H9 (cell line): ENCODE data around the gene MLLT6. TPM values are rescaled to one million over a fixed set of nuclear protein-coding genes. Genes with fewer than 3 reads are reported as not detected.

Experiments
- DNase-seq: peaks from one replicate; pipeline ENCODE4 v3.0.0-alpha.2; 2017
- H2AFZ ChIP-seq: one replicate; pipeline ENCODE4 v1.6.1; 2013; ENCODE audit warnings: mild to moderate bottlenecking, low read length, control low read depth, moderate library complexity
- H2AK5ac ChIP-seq: 2 replicates; pipeline ENCODE4 v1.6.1; 2013; ENCODE audit warnings: low read length, control low read depth, mixed read lengths; ENCODE audit not compliant: insufficient read length
- H2BK120ac ChIP-seq: one replicate; pipeline ENCODE4 v1.6.1; 2013; ENCODE audit warnings: low read depth, mild to moderate bottlenecking, low read length, control low read depth, inconsistent platforms; ENCODE audit not compliant: poor library complexity, severe bottlenecking
- H2BK12ac ChIP-seq: 2 replicates; pipeline ENCODE4 v1.6.1; 2013; ENCODE audit warnings: low read length, control low read depth, mixed read lengths, low read depth; ENCODE audit not compliant: insufficient read length
- H2BK15ac ChIP-seq: 2 replicates; pipeline ENCODE4 v1.6.1; 2013; ENCODE audit warnings: low read depth, low read length, control low read depth
- H2BK20ac ChIP-seq: one replicate; pipeline ENCODE4 v1.6.1; 2013; ENCODE audit warnings: low read depth, mild to moderate bottlenecking, low read length, control low read depth, inconsistent platforms; ENCODE audit not compliant: poor library complexity, severe bottlenecking
- H2BK5ac ChIP-seq: 2 replicates; pipeline ENCODE4 v1.6.1; 2013; ENCODE audit warnings: low read length, control low read depth, mixed read lengths; ENCODE audit not compliant: insufficient read length
- H3K14ac ChIP-seq: 2 replicates; pipeline ENCODE4 v1.6.1; 2013; ENCODE audit warnings: low read length, control low read depth; ENCODE audit not compliant: insufficient read depth
- H3K18ac ChIP-seq: 2 replicates; pipeline ENCODE4 v1.6.1; 2013; ENCODE audit warnings: low read depth, mild to moderate bottlenecking, mixed read lengths, low read length, control low read depth; ENCODE audit not compliant: insufficient read length
- H3K23ac ChIP-seq: 2 replicates; pipeline ENCODE4 v1.6.1; 2013; ENCODE audit warnings: low read length, control low read depth, mixed read lengths, low read depth; ENCODE audit not compliant: insufficient read length
- H3K23me2 ChIP-seq: 2 replicates; pipeline ENCODE4 v1.6.1; 2013; ENCODE audit warnings: low read depth, mild to moderate bottlenecking, mixed read lengths, low read length, control low read depth; ENCODE audit not compliant: insufficient read length, poor library complexity, severe bottlenecking
- H3K27ac ChIP-seq: 2 replicates; pipeline ENCODE4 v1.5.1; 2013; ENCODE audit warnings: low read length, control low read depth, mixed read lengths, low read depth; ENCODE audit not compliant: insufficient read length
- H3K27me3 ChIP-seq: 2 replicates; pipeline ENCODE4 v1.6.1; 2013; ENCODE audit warnings: low read length, control low read depth, inconsistent platforms; ENCODE audit not compliant: insufficient read depth
- H3K4ac ChIP-seq: 2 replicates; pipeline ENCODE4 v1.6.1; 2013; ENCODE audit warnings: low read depth, mild to moderate bottlenecking, control low read depth, inconsistent platforms, low read length, moderate library complexity
- H3K4me1 ChIP-seq: 2 replicates; pipeline ENCODE4 v1.6.1; 2013; ENCODE audit warnings: low read length, control low read depth, inconsistent platforms; ENCODE audit not compliant: insufficient read depth
- H3K4me2 ChIP-seq: 2 replicates; pipeline ENCODE4 v1.6.1; 2013; ENCODE audit warnings: low read length, control low read depth, mixed read lengths; ENCODE audit not compliant: insufficient read length, insufficient read depth
- H3K56ac ChIP-seq: 2 replicates; pipeline ENCODE4 v1.6.1; 2013; ENCODE audit warnings: low read depth, mild to moderate bottlenecking, mixed read lengths, low read length, control low read depth; ENCODE audit not compliant: insufficient read length
- H3K79me1 ChIP-seq: 2 replicates; pipeline ENCODE4 v1.6.1; 2013; ENCODE audit warnings: low read depth, mild to moderate bottlenecking, moderate library complexity, low read length, control low read depth, inconsistent platforms; ENCODE audit not compliant: insufficient read depth, poor library complexity, severe bottlenecking
- H3K79me2 ChIP-seq: 2 replicates; pipeline ENCODE4 v1.6.1; 2013; ENCODE audit warnings: low read length, control low read depth, inconsistent platforms; ENCODE audit not compliant: insufficient read depth
- H3K9ac ChIP-seq: 2 replicates; pipeline ENCODE4 v1.6.1; 2013; ENCODE audit warnings: low read length, control low read depth, mixed read lengths; ENCODE audit not compliant: insufficient read length; ENCODE audit errors: extremely low read depth
- H3K9me3 ChIP-seq: one replicate; pipeline ENCODE4 v1.6.1; 2013; ENCODE audit warnings: low read depth, low read length, inconsistent platforms; ENCODE audit not compliant: control insufficient read depth
- H3T11ph ChIP-seq: one replicate; pipeline ENCODE4 v1.6.1; 2013; ENCODE audit warnings: mild to moderate bottlenecking, low read length, control low read depth, inconsistent platforms
- H4K20me1 ChIP-seq: one replicate; pipeline ENCODE4 v1.6.1; 2013; ENCODE audit not compliant: control insufficient read depth, insufficient read length, insufficient read depth
- H4K5ac ChIP-seq: 2 replicates; pipeline ENCODE4 v1.6.1; 2013; ENCODE audit warnings: low read depth, mild to moderate bottlenecking, mixed read lengths, low read length, control low read depth; ENCODE audit not compliant: insufficient read length
- H4K8ac ChIP-seq: replicated peaks from 2 replicates; pipeline ENCODE4 v1.6.1; 2013; ENCODE audit warnings: low read length, control low read depth, mixed read lengths, low read depth; ENCODE audit not compliant: insufficient read length
- H4K91ac ChIP-seq: 2 replicates; pipeline ENCODE4 v1.6.1; 2013; ENCODE audit warnings: low read depth, mild to moderate bottlenecking, moderate library complexity, mixed read lengths, low read length, control low read depth; ENCODE audit not compliant: insufficient read length
- H3K27ac Mint-ChIP-seq, 3 experiments: 2 replicates in 2 of 3; 3 replicates in 1 of 3; pipeline ENCODE4 v1.8.0; 2020 to 2021; ENCODE audit warnings: mixed read lengths in 3 of 3, mild to moderate bottlenecking in 1 of 3, moderate library complexity in 1 of 3
- H3K27me3 Mint-ChIP-seq: 2 replicates; pipeline ENCODE4 v1.8.0; 2021; ENCODE audit warnings: low read depth, mild to moderate bottlenecking, moderate library complexity, mixed read lengths
- H3K36me3 Mint-ChIP-seq, 3 experiments: 2 replicates in 2 of 3; 3 replicates in 1 of 3; pipeline ENCODE4 v1.8.0; 2020 to 2021; ENCODE audit warnings: low read depth in 3 of 3, mixed read lengths in 3 of 3; ENCODE audit not compliant: insufficient read depth in 1 of 3
- H3K4me1 Mint-ChIP-seq, 2 experiments: 2 replicates each; pipeline ENCODE4 v1.8.0; 2020; ENCODE audit warnings: mixed read lengths in 2 of 2
- H3K4me3 Mint-ChIP-seq, 2 experiments: 2 replicates in 1 of 2; 3 replicates in 1 of 2; pipeline ENCODE4 v1.8.0; 2020 to 2021; ENCODE audit warnings: mild to moderate bottlenecking in 2 of 2, mixed read lengths in 2 of 2, moderate library complexity in 1 of 2
- H3K9me3 Mint-ChIP-seq, 2 experiments: 2 replicates in 1 of 2; 3 replicates in 1 of 2; pipeline ENCODE4 v1.8.0; 2020; ENCODE audit warnings: mild to moderate bottlenecking in 2 of 2, mixed read lengths in 2 of 2, moderate library complexity in 1 of 2
- WGBS: extraction: QIAGEN DNeasy Blood & Tissue Kit; methylation state at CpG from one replicate; pipeline ENCODE4 v1.1.7; 2013; ENCODE audit warnings: missing lambda C conversion rate, low lambda C conversion rate, mixed read lengths; ENCODE audit not compliant: insufficient read length; ENCODE audit errors: extremely low coverage; 5-methylcytosine and 5-hydroxymethylcytosine counted together
- total RNA-seq: library from RNA; stranded (reverse); gene quantifications from 2 replicates; pipeline ENCODE4 v1.2.1, GENCODE V29; 2021
- TF ChIP-seq, protein P1 (sequence below): fragments of 200-600 bp; sonication (generic); conservative IDR thresholded peaks from 3 replicates; pipeline ENCODE4 v1.8.0; 2021; ENCODE audit warnings: antibody characterized with exemption, mild to moderate bottlenecking

MLLT6 gene
- total RNA-seq, 1 experiment from 2014 or later = 26.4 TPM

DNA sequence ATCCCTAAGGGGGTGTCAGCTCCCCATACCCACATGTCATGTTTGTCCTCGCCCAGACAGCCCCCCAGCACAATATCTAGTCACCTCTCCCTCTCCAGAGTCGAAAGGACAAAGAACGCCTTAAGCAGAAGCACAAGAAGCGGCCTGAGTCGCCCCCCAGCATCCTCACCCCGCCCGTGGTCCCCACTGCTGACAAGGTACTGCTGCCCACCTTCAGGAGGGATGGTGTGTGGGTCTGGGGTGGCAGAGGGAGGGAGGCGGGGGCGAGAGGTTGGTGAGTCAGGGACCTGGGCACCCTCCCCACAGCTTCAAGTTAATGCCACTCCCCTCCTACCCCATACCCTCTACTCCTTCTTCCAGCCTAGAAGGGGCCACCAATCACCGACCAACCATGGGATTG lies 7.5 kb downstream of the MLLT6 start:
- Histone ChIP-seq H2BK20ac (no peak overlapping the region), H3K79me2 (no peaks in the 10 kb centered on the region), H2BK15ac (no peak overlapping the region), H3K9me3 (no peaks in the 10 kb centered on the region), H3K14ac (no peak overlapping the region), H3K18ac (no peak overlapping the region), H3K4me1 (peaks cover 3% of the 10 kb centered on the region; the same call in 1 of the 2 replicates), H3K23ac (no peak overlapping the region), H2AK5ac (no peak overlapping the region), H3K9ac (no peak overlapping the region), H2BK12ac (no peak overlapping the region), H3K56ac (no peak overlapping the region), H3K27ac (no peak overlapping the region), H4K20me1 (no peaks in the 10 kb centered on the region), H3K23me2 (no peaks in the 10 kb centered on the region), H4K8ac (no peak overlapping the region), H3K4me2 (no peak overlapping the region), H4K5ac (no peak overlapping the region), H3T11ph (no peak overlapping the region), H2BK120ac (no peak overlapping the region), H3K79me1 (no peaks in the 10 kb centered on the region), H3K4ac (no peak overlapping the region), H2AFZ (no peak overlapping the region), H2BK5ac (no peak overlapping the region), H3K27me3 (peaks cover 5% of the 10 kb centered on the region; the same call in 1 of the 2 replicates), H4K91ac (no peak overlapping the region)
- TF ChIP-seq, protein P1, sequence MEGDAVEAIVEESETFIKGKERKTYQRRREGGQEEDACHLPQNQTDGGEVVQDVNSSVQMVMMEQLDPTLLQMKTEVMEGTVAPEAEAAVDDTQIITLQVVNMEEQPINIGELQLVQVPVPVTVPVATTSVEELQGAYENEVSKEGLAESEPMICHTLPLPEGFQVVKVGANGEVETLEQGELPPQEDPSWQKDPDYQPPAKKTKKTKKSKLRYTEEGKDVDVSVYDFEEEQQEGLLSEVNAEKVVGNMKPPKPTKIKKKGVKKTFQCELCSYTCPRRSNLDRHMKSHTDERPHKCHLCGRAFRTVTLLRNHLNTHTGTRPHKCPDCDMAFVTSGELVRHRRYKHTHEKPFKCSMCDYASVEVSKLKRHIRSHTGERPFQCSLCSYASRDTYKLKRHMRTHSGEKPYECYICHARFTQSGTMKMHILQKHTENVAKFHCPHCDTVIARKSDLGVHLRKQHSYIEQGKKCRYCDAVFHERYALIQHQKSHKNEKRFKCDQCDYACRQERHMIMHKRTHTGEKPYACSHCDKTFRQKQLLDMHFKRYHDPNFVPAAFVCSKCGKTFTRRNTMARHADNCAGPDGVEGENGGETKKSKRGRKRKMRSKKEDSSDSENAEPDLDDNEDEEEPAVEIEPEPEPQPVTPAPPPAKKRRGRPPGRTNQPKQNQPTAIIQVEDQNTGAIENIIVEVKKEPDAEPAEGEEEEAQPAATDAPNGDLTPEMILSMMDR = no peak
- H3K27ac Mint-ChIP-seq = no peak overlapping the region; a peak in 1 of 7 replicates
- H3K36me3 Mint-ChIP-seq = peaks cover 3 to 15% (median 7%) of the 10 kb centered on the region in 3 experiments; a peak in 6 of 7 replicates
- WGBS = no CpG with 5 or more reads among the region's 10 CpGs
- H3K4me3 Mint-ChIP-seq = peak overlapping the region in 1 of 2 experiments; percentile 54; a peak in 3 of 5 replicates
- DNase-seq = peak; percentile 27
- peaks cover 31 to 69% of the 10 kb centered on the region in 2 experiments for H3K4me1 Mint-ChIP-seq
- no peaks in the 10 kb centered on the region for H3K9me3 Mint-ChIP-seq
- H3K27me3 Mint-ChIP-seq = peaks cover 56% of the 10 kb centered on the region
